ENCODE measurements around the gene CARF.
A peak's percentile ranks its signal among the peaks of the same experiment; 100 is the strongest.
"Not testable (repeated sequence)": the region's sequence is repeated elsewhere in the genome, so short reads cannot be mapped to it uniquely, and the experiment has no call there.

The CARF gene

DNA sequence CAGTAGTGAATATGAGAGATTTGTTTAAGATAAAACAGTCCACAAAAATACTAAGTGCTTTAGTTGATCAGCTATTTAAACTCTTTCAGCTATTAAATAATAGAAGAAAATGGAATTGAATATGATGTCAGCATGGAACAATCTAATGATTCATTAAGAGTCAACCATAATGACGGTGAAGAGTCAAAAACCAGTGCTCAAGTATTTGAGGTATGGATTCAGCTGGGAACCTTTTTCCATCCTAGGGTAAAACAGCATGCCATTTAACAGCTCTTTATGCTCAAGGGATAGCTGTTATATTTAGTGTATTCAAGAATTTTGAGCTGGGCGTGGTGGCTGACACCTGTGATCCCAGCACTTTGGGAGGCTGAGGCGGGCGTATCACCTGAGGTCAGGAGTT, 29.7 kb downstream of the CARF start:
- no peak for DNase-seq

DNA sequence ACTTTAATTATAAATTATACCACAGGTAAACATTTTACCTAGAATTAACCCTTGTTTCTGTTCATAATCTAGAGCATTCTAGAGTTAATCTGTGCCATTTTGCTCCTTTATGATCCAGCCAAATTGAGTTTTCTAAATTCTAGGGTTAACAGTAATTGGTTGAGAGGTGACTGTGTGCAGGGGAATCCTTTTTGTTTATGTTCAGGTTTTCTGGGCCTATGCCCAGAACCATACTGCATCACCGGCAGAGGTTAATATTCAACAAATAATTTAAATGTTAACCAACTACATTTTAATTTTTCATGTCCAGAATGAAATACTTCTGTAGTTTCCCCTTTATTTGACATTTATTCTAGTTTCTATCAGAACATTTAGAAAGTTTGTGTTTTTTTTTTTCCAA, 32.3 kb downstream of the CARF start:
- no peak for DNase-seq

DNA sequence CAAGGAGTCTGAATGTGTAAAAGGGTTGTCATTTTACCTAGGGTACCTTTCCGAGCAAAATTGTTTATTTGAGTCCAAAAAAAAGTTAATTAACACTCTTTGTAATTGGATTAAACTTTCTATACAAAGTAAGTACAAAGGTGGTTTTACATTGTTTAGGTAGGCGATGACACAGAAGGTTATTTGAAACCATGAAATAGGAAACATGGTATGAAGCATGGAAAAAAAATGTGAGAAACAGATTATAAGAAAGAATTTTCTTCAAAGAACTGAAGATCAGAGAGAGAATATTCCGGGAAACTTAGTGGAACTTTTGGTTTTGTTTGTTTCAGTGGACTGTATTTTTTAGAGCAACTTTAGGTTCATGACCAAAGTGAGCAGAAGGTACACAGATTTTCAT, 32.7 kb downstream of the CARF start:
- DNase-seq: no peak

DNA sequence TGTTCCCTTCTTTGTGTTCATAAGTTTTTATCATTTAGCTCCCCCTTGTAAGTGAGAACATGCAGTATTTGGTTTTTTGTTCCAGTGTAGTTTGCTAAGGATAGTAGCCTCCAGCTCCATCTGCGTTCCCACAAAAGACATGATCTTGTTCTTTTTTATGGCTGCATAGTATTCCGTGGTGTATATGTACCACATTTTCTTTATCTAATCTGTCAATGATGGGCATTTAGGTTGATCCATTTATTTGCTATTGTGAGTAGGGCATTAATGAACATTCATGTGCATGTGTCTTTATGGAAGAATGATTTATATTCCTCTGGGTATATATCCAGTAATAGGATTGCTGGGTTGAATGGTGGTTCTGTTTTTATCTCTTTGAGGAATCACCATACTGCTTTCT, 33.4 kb downstream of the CARF start:
- DNase-seq: no peak

GRCh38 chr2:202949333-202949732, 37.3 kb downstream of the CARF start:
- not testable (repeated sequence) for DNase-seq

DNA sequence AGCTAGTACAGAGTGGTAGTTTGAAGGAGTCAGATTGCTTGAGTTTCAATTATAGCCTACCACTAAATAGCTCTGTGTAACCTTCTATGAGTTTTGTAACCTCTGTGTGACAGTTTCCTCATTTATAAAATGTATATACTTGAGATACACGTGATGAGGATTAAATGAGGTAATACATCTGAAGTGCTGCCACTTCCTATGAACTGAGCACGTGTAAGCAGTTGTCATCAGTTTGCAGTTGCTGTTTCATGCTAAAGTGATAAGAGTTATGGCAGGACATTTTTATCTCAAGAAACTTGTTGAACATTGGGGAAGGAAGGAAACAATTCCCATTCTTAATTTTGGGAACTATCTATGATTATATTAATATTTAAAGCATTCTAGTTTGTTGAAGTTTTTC, 38.5 kb downstream of the CARF start:
- DNase-seq: peak; percentile 92

DNA sequence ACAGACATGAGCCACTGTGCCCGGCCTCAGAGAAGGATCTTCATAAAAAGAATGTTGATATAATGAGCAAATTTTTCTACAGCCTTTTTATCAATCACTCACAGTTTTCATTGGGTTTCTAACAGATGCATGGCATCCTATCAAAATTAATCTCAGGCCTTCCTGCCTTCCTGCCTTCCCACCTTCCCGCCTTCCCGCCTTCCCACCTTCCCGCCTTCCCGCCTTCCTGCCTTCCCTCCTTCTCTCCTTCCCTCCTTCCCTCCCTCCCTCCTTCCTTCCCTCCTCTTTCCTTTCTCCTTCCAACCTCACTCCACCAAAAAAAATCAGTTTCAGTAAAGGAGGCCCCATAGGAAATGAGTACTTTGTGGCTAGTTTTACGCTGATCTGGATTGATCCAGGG, 48.4 kb downstream of the CARF start:
- no peak for DNase-seq

DNA sequence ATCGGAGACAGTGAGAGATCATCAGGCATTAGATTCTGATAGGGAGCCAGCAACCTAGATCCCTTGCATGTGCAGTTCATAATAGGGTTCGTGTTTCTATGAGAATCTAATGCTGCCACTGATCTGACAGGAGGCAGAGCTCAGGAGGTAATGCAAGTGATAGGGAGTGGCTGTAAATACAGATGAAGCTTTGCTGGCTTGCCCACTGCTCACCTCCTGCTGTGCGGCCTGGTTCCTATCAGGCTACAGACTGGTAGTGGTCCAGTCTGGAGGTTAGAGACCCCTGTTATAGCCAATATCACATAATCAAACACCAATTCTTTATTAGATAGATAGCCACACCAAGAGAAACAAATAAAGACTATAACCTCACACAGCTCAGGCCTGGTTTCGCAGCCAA, 51.6 kb downstream of the CARF start:
- no peak for DNase-seq

DNA sequence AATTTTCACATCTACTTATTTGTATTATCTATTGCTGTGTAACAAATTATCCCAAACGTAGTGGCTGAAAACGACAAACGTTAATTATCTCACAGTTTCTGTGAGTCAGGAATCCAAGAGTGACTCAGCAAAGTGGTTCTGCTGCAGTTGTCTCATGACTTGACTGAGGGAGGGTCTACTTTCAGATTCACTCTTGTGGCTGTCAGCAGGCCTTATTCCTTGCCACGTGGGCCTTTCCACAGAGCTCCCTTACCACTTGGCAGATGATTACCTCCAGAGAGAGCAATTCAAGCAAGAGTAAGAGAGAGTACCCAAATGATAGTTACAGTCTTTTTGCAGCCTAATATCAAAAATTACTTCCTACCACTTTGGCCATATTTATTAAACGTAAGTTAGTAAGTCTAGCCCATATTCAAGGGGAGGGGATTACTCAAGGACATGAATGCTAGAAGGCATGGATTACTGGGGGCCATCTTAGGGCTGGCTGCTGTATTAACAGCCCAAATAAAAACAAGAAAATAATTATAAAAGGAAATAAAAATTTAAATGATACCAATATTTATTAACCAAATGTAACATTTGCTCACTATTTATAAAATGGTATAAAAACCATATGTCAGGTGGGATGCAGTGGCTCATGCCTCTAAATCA, 53.9 kb downstream of the CARF start:
- DNase-seq: peak; percentile 85

- DNase-seq: not testable (repeated sequence)
Measured at GRCh38 chr2:202969404-202969803, 57.3 kb downstream of the CARF start.

GRCh38 chr2:202976809-202977208, 64.7 kb downstream of the CARF start:
- DNase-seq: no peak

DNA sequence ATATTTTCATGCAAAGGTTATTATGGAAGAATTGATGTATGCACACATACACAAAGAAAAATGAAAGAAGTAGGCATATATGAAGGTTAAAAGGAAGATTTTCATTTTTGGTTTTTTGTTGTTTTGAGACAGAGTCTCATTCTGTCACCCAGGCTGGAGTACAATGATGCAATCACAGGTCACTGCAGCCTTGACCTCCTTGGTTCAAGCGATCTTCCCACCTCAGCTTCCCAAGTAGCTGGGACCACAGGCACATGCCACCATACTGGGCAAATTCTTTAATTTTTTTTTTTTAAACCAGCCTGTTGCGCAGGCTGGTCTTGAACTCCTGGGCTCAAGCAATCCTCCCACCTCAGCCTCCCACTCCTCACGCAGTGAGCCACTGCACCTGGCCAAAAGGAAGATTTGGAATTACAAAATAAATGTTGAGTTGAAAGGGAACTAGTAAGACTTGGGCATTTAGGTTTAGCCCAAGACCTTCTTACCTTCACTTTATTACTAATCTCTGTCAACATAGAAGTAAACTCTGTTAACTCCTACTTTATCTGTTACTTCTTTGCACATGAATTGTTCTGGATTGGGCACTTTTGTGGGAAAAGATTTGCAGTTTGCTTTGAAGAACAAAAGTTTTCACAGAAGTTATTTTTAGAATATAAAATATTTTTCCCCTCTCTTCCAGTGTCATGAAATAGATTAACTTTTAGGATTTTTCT, 70.9 kb downstream of the CARF start:
- no peak for DNase-seq

- DNase-seq: no peak
Measured at GRCh38 chr2:202989749-202990148, 77.7 kb downstream of the CARF start.

GRCh38 chr2:202990501-202990900, 78.4 kb downstream of the CARF start:
- no peak for DNase-seq

DNA sequence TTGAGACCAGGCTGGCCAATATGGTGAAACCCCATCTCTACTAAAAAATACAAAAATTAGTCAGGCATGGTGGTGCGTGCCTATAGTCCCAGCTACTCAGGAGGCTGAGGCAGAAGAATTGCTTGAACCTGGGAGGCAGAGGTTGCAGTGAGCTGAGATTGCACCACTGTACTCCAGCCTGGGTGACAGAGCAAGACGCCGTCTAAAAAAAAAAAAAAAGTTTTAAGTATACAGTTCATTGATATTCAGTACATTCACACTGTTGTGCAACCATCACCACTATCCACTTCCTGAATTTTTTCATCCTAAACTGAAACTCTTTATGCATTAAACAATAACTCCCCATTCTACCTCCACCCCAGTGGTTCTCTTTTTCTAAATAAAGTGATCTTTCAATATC, 85.0 kb downstream of the CARF start:
- peak; percentile 96 for DNase-seq

GRCh38 chr2:203002054-203002821, 90.2 kb downstream of the CARF start:
- no peak for DNase-seq

- DNase-seq: no peak
Measured at GRCh38 chr2:203003716-203004115, 91.6 kb downstream of the CARF start.

DNA sequence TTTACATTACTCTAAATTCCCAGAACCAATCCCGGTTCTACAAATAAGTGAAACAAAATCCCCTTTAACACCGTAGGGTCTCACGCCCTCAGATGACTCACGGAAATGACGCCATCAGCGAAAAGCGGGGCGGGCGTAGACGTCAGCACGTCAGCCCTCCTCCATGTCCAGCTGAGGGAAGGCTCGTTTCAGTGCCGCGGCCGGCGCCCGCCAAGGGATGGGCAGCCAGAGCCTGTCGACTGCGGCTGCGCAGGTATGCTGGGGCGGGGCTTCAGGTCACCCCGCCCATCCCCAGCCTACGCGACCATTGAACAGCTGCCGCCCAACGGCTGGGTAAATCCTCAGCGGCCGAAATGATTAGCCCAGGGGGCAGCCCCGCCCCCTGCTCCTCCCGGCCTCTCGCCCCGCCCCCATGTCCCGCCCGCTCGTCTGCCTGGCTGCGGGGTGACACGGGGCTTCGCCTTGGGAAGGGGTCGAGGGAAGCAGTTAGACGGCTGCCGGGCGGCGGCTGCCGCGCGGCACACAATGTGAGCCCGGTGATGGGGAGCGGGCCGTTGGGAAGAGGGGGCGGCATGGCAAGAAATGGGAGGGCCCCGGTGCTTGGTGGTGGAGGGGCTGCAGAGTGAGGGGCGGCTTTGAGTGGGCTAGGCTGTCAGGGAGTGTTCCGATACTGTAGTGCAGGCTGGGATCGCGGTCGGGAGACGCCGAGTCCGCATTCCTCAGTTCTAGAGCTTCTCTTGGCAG, 102.6 kb downstream of the CARF start, which contains the start of gene NBEAL1:
Gene NBEAL1, plus strand, starts transcription at position 420 of the 744 bp plus-strand sequence. CDS start 1,510 bp downstream, outside the sequence.
- DNase-seq: peak; percentile 97

DNA sequence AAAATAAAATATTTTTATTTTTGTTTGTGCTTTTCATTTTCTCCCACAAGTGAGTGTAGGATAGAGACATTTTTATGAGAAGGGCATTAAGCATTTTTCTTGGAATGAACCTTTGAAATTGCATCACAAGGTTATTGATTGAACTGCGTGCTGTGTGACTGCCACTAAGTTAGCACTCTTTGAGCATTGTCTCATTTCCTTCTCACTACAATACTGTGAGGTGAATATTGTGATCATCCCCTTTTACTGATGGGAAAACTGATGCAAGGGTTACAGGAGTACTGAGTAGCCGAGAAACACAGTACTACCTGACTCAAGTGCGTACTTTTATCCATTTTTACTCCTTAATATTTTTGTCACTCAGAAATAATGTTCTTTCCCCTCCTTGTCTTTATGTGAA, 104.6 kb downstream of the CARF start:
- no peak for DNase-seq

GRCh38 chr2:203018181-203018580, 106.1 kb downstream of the CARF start:
- no peak for DNase-seq

DNA sequence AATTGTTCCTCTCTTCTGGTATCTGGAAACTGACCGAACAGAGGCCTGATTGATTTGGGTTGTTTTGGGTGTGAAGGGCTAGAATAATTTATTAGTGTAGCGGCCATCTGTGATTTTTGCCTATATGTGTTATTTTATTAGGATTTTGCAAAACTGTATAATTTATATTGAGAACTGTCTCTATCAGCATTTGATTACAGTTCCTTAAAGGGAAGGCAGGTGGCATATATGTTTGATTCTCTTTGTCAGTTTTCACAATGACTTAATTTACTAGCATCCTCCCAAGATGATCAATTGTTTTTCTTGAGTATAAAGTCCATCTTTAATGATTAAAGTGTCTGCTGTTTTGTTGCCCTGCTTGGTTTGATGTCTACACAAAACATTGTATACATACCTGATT, 107.1 kb downstream of the CARF start:
- DNase-seq: no peak

GRCh38 chr2:203021991-203022390, 109.9 kb downstream of the CARF start:
- no peak for DNase-seq

GRCh38 chr2:203022751-203023150, 110.7 kb downstream of the CARF start:
- DNase-seq: no peak
